Measurements from ENCODE around the gene IL1R2. TPM values are rescaled to one million over a fixed set of nuclear protein-coding genes. Genes with fewer than 3 reads are reported as not detected.

Gene IL1R2
- total and polyA plus RNA-seq, 2 of the 13 experiments (the other 11 are each of a cell fraction or from before 2014, with no cell fraction given) = 3.6 to 7.3 TPM

- no peak for ATAC-seq
- CTCF ChIA-PET (ENCODE audit: low intra/inter-chr PET ratio, low total read pairs) = no interaction called here
- Histone ChIP-seq H3K9ac (ENCODE audit: insufficient read depth, low read depth, low read length) (no peak overlapping the region), H3K27me3 (ENCODE audit: control insufficient read depth in 1 of 2, insufficient read depth in 2 of 2, low read length in 2 of 2) (no peaks in the 10 kb centered on the region), H4K20me1 (ENCODE audit: insufficient read depth, low read length) (no peaks in the 10 kb centered on the region), H3K4me1 (ENCODE audit: insufficient read depth, low read length) (peaks cover 10% of the 10 kb centered on the region), H2AFZ (ENCODE audit: low read length) (no peak overlapping the region), H3K27ac (ENCODE audit: extremely low read length, insufficient read depth, low read length) (no peak overlapping the region), H3K4me2 (ENCODE audit: low read depth, low read length) (no peak overlapping the region), H3K79me2 (ENCODE audit: insufficient read depth, low read length) (no peaks in the 10 kb centered on the region), H3K9me3 (ENCODE audit: low read length) (no peaks in the 10 kb centered on the region), H3K36me3 (replicated peaks in 1 of 2; ENCODE audit: control insufficient read depth in 1 of 2, insufficient read depth in 2 of 2, low read length in 2 of 2) (no peaks in the 10 kb centered on the region), H3K4me3 (replicated peaks in 1 of 3; ENCODE audit: insufficient read depth in 1 of 3, low read depth in 2 of 3, low read length in 3 of 3) (no peak overlapping the region)
- in situ Hi-C loops (cut with HindIII; ENCODE audit: extremely low pct_ligation_motif_present, low pct_unique_long_range_greater_than_20kb) (no loop called here), intact Hi-C loops (cut with micrococcal nuclease; ENCODE audit: unreplicated experiment) (no loop called here)
- BruUV-seq (replicated peaks) = no TSS peak
- TF ChIP-seq CEBPB (IDR thresholded peaks at IDR 0.05; ENCODE audit: borderline replicate concordance, low read depth, low read length) = peak; percentile 84
- TF ChIP-seq SNAPC4 (CRISPR knock-in tag; IDR thresholded peaks at IDR 0.05) = no peak
- no peak for DNase-seq (ENCODE audit: low spot score)
- 85% methylated on average over 7 of the region's 7 CpGs for WGBS (ENCODE audit: low lambda C conversion rate)
- FAIRE-seq = no peak
- POLR2A ChIA-PET = no interaction called here
Measured at GRCh38 chr2:101967826-101968513, 23.8 kb upstream of the IL1R2 start.
